GM18867 (cell line): ENCODE measurements around the gene MAGI2.
"Not testable (repeated sequence)": the region's sequence is repeated elsewhere in the genome, so short reads cannot be mapped to it uniquely, and the experiment has no call there.

Experiments used
- ATAC-seq: cut with Tn5 transposase; IDR thresholded peaks from one replicate; pipeline ENCODE4 v1.9.1; 2021; ENCODE audit warnings: mild to moderate bottlenecking, moderate library complexity; ENCODE audit not compliant: unreplicated experiment

Gene MAGI2

GRCh38 chr7:78587443-78588044 lies 865.9 kb downstream of the MAGI2 start:
- ATAC-seq: no peak

GRCh38 chr7:78585980-78586379 lies 867.5 kb downstream of the MAGI2 start:
- no peak for ATAC-seq

- no peak for ATAC-seq
These were observed 874.8 kb downstream of the MAGI2 start for GRCh38 chr7:78578686-78579085.

GRCh38 chr7:78577174-78577952 lies 876.1 kb downstream of the MAGI2 start:
- ATAC-seq: not testable (repeated sequence)

- ATAC-seq: no peak
These were observed 877.2 kb downstream of the MAGI2 start for GRCh38 chr7:78576236-78576635.

GRCh38 chr7:78571292-78571691 lies 882.2 kb downstream of the MAGI2 start:
- no peak for ATAC-seq

GRCh38 chr7:78568690-78569089 lies 884.8 kb downstream of the MAGI2 start:
- ATAC-seq: no peak

GRCh38 chr7:78567836-78568235 lies 885.6 kb downstream of the MAGI2 start:
- no peak for ATAC-seq

GRCh38 chr7:78565784-78566183 lies 887.7 kb downstream of the MAGI2 start:
- no peak for ATAC-seq

- ATAC-seq: no peak
These were observed 890.3 kb downstream of the MAGI2 start for GRCh38 chr7:78563191-78563590.

- no peak for ATAC-seq
These were observed 891.3 kb downstream of the MAGI2 start for GRCh38 chr7:78562191-78562590.

GRCh38 chr7:78558566-78558965 lies 894.9 kb downstream of the MAGI2 start:
- no peak for ATAC-seq

- ATAC-seq: no peak
These were observed 909.5 kb downstream of the MAGI2 start for GRCh38 chr7:78543976-78544375.

GRCh38 chr7:78542981-78543380 lies 910.5 kb downstream of the MAGI2 start:
- ATAC-seq: no peak

GRCh38 chr7:78542541-78542940 lies 910.9 kb downstream of the MAGI2 start:
- no peak for ATAC-seq

- ATAC-seq: no peak
These were observed 913.6 kb downstream of the MAGI2 start for GRCh38 chr7:78539825-78540224.

- no peak for ATAC-seq
These were observed 917.8 kb downstream of the MAGI2 start for GRCh38 chr7:78535655-78536054.

GRCh38 chr7:78530351-78530750 lies 923.1 kb downstream of the MAGI2 start:
- ATAC-seq: no peak

GRCh38 chr7:78529392-78529791 lies 924.1 kb downstream of the MAGI2 start:
- ATAC-seq: no peak

GRCh38 chr7:78528964-78529363 lies 924.5 kb downstream of the MAGI2 start:
- ATAC-seq: no peak

GRCh38 chr7:78523930-78524329 lies 929.5 kb downstream of the MAGI2 start:
- no peak for ATAC-seq

GRCh38 chr7:78521961-78522360 lies 931.5 kb downstream of the MAGI2 start:
- ATAC-seq: no peak

- ATAC-seq: no peak
These were observed 937.0 kb downstream of the MAGI2 start for GRCh38 chr7:78516450-78516849.
